ENCODE results near the gene KCNK13. TPM values are rescaled to one million over a fixed set of nuclear protein-coding genes. Genes with fewer than 3 reads are reported as not detected.

KCNK13 gene
- polyA plus RNA-seq, 1 donor from 2014 or later = not detected

Other genes starting within 250 kb of the KCNK13 start
- gene EFCAB11, start 107.3 kb upstream of the KCNK13 start, polyA plus RNA-seq = 7.8 TPM
- gene TDP1, start 106.1 kb upstream of the KCNK13 start, polyA plus RNA-seq = 32.1 TPM
- gene PSMC1, start 194.6 kb downstream of the KCNK13 start, polyA plus RNA-seq = 79.1 TPM

Measured in IgD-negative memory B cell (primary cell).